Neural cell (in vitro differentiated cells): ENCODE data around the gene MAP2.

Source experiments
- EZH2 ChIP-seq: fragments of 200-600, 300-800 bp; shearing (Covaris generic), sonication (generic); IDR thresholded peaks from 2 replicates; pipeline ENCODE4 v1.6.1; 2014; ENCODE audit warnings: antibody characterized with exemption, low read length, borderline replicate concordance, mild to moderate bottlenecking; ENCODE audit not compliant: insufficient read depth, poor library complexity, severe bottlenecking
- POLR2AphosphoS5 ChIP-seq: IDR thresholded peaks from 2 replicates; pipeline ENCODE4 v1.6.1; 2012
- RAD21 ChIP-seq: fragments of 450-650 bp; conservative IDR thresholded peaks from 2 replicates; pipeline ENCODE4 v1.6.1; 2014; ENCODE audit warnings: antibody characterized with exemption, mild to moderate bottlenecking, moderate library complexity
- TF ChIP-seq, protein P1 (sequence below): fragments of 450-650 bp; IDR thresholded peaks from 2 replicates; pipeline ENCODE4 v1.5.1; 2014; ENCODE audit warnings: antibody characterized with exemption, mild to moderate bottlenecking, moderate library complexity; ENCODE audit not compliant: poor library complexity, severe bottlenecking
- TF ChIP-seq, protein P2 (sequence below): IDR thresholded peaks from 2 replicates; pipeline ENCODE4 v1.6.1; 2012; ENCODE audit warnings: borderline replicate concordance

DNA sequence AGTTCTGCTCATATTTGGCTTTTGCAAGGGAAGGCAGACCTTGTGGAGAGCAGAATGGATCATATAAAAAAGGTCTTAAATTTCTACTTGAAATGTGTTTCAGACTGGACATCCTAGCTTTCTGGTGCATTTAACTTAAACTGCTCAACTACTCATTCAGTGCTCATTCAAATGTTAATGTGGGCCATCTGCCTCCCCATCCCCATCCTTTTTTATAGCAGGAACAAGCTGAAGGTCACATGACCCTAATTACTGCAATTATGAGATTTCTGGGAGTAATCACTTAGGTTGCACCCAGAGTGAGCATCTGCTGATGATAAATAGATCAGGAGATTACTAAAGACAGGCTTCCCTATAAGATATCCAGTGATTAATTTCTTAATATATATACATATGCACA is 96.1 kb downstream of the MAP2 start:
- TF ChIP-seq POLR2AphosphoS5, result no peak
- TF ChIP-seq, protein P1, sequence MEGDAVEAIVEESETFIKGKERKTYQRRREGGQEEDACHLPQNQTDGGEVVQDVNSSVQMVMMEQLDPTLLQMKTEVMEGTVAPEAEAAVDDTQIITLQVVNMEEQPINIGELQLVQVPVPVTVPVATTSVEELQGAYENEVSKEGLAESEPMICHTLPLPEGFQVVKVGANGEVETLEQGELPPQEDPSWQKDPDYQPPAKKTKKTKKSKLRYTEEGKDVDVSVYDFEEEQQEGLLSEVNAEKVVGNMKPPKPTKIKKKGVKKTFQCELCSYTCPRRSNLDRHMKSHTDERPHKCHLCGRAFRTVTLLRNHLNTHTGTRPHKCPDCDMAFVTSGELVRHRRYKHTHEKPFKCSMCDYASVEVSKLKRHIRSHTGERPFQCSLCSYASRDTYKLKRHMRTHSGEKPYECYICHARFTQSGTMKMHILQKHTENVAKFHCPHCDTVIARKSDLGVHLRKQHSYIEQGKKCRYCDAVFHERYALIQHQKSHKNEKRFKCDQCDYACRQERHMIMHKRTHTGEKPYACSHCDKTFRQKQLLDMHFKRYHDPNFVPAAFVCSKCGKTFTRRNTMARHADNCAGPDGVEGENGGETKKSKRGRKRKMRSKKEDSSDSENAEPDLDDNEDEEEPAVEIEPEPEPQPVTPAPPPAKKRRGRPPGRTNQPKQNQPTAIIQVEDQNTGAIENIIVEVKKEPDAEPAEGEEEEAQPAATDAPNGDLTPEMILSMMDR, result no peak
- TF ChIP-seq EZH2, result no peak
- TF ChIP-seq, protein P2, sequence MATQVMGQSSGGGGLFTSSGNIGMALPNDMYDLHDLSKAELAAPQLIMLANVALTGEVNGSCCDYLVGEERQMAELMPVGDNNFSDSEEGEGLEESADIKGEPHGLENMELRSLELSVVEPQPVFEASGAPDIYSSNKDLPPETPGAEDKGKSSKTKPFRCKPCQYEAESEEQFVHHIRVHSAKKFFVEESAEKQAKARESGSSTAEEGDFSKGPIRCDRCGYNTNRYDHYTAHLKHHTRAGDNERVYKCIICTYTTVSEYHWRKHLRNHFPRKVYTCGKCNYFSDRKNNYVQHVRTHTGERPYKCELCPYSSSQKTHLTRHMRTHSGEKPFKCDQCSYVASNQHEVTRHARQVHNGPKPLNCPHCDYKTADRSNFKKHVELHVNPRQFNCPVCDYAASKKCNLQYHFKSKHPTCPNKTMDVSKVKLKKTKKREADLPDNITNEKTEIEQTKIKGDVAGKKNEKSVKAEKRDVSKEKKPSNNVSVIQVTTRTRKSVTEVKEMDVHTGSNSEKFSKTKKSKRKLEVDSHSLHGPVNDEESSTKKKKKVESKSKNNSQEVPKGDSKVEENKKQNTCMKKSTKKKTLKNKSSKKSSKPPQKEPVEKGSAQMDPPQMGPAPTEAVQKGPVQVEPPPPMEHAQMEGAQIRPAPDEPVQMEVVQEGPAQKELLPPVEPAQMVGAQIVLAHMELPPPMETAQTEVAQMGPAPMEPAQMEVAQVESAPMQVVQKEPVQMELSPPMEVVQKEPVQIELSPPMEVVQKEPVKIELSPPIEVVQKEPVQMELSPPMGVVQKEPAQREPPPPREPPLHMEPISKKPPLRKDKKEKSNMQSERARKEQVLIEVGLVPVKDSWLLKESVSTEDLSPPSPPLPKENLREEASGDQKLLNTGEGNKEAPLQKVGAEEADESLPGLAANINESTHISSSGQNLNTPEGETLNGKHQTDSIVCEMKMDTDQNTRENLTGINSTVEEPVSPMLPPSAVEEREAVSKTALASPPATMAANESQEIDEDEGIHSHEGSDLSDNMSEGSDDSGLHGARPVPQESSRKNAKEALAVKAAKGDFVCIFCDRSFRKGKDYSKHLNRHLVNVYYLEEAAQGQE, result no peak
- no peak for TF ChIP-seq RAD21
